AG09309 (cell line): ENCODE results near the gene TENT5C.

Source experiments
- DNase-seq: peaks from one replicate; pipeline ENCODE4 v3.0.0-alpha.2; 2010; ENCODE audit warnings: low read depth
- H3K4me3 ChIP-seq: 2 replicates; pipeline ENCODE4 v1.5.1; 2011; ENCODE audit warnings: mild to moderate bottlenecking, low read depth, low read length, moderate library complexity; ENCODE audit not compliant: control insufficient read depth
- CTCF ChIP-seq: IDR thresholded peaks from 2 replicates; pipeline ENCODE4 v1.5.1; 2011; ENCODE audit warnings: mild to moderate bottlenecking, low read depth, low read length, inconsistent platforms; ENCODE audit not compliant: insufficient read depth, control insufficient read depth; ENCODE audit errors: missing control alignments

The TENT5C gene

GRCh38 chr1:117650840-117651568 lies 45.2 kb downstream of the TENT5C start:
- no peak overlapping the region for H3K4me3 ChIP-seq
- TF ChIP-seq CTCF = no peak
- DNase-seq = no peak

GRCh38 chr1:117651616-117652015 lies 45.8 kb downstream of the TENT5C start:
- no peak for DNase-seq
- TF ChIP-seq CTCF = no peak

GRCh38 chr1:117652421-117652820 lies 46.6 kb downstream of the TENT5C start:
- no peak for DNase-seq
- no peak overlapping the region for H3K4me3 ChIP-seq
- TF ChIP-seq CTCF = no peak

More at GRCh38 chr1:117651616-117652015, 45.8 kb downstream of the TENT5C start:
- no peak overlapping the region for H3K4me3 ChIP-seq

GRCh38 chr1:117653195-117653594 lies 47.3 kb downstream of the TENT5C start:
- DNase-seq = no peak
- no peak for TF ChIP-seq CTCF
- no peak overlapping the region for H3K4me3 ChIP-seq

- no peak overlapping the region for H3K4me3 ChIP-seq
- DNase-seq = no peak
- no peak for TF ChIP-seq CTCF
Measured at GRCh38 chr1:117653732-117654492, 48.1 kb downstream of the TENT5C start.

- no peak for DNase-seq
- no peak for TF ChIP-seq CTCF
- no peak overlapping the region for H3K4me3 ChIP-seq
Measured at GRCh38 chr1:117654493-117655219, 48.8 kb downstream of the TENT5C start.
